ENCODE measurements around the gene NLRP10.
A peak's percentile ranks its signal among the peaks of the same experiment; 100 is the strongest.
"Not testable (repeated sequence)": the region's sequence is repeated elsewhere in the genome, so short reads cannot be mapped to it uniquely, and the experiment has no call there.

NLRP10 gene, protein sequence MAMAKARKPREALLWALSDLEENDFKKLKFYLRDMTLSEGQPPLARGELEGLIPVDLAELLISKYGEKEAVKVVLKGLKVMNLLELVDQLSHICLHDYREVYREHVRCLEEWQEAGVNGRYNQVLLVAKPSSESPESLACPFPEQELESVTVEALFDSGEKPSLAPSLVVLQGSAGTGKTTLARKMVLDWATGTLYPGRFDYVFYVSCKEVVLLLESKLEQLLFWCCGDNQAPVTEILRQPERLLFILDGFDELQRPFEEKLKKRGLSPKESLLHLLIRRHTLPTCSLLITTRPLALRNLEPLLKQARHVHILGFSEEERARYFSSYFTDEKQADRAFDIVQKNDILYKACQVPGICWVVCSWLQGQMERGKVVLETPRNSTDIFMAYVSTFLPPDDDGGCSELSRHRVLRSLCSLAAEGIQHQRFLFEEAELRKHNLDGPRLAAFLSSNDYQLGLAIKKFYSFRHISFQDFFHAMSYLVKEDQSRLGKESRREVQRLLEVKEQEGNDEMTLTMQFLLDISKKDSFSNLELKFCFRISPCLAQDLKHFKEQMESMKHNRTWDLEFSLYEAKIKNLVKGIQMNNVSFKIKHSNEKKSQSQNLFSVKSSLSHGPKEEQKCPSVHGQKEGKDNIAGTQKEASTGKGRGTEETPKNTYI

DNA sequence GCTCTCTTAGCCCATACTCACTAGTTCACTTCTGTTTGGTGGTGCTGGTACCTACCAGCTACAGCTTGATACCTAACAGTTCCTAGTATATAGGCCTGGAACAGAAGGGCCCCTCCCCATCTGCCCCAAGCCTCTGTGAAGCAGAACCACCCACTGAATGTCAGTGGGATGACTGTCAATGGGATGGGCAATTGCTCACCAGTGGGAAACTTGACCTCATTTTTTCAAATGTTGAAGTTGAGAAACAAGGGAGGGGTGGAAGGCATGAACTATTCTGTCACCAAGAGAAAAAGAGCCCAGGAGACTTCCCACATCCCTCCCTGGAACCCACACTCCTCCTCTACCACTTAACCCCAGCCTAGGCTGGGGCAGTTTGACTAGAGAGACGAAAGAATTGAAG is at the start of gene NLRP10:
Gene NLRP10 (minus strand): TSS at position 62 of the 400 bp plus-strand sequence. CDS start 1,952 bp downstream, outside the sequence.
- no peak for DNase-seq

DNA sequence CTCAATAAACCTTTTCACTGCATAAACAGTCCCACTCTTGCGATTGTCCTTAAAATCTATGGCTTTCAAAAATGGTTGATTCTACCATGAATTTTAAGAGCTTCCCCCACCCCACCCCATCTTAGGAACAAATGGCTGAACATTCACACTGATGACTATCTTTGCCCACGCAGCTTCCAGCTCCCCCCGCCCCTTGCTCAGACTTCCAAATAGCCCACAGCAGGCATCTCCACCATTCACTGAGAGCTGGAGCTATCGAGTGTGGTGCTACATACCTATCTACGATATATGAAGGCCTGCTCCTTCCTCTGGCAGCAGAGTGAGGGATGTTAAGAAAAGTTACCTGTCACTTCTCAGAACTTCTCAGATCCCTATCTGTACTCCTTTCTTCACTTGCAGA is 48.6 kb upstream of the NLRP10 start:
- DNase-seq: no peak

DNA sequence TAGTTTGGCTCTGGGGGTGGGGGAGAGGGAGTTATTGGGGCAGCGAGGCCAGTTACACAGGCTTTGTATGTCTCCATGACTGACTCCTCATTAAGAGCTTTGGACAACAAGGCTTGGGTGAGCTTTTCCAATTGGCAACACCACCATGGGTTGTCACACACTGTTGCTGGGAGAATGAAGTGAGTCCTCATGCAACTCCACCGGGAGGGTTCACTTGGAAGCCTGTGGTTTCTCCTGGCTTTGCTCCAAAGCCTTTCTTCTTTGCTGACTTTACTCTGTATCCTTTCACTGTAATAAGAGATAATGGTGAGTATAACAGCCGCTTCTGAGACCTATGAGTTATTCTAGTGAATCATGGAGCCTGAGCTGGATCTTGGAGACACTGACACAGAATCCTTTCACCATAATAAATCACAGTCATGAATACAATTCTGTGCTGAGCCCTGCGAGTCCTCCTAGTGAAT is 46.8 kb upstream of the NLRP10 start:
- DNase-seq: no peak

DNA sequence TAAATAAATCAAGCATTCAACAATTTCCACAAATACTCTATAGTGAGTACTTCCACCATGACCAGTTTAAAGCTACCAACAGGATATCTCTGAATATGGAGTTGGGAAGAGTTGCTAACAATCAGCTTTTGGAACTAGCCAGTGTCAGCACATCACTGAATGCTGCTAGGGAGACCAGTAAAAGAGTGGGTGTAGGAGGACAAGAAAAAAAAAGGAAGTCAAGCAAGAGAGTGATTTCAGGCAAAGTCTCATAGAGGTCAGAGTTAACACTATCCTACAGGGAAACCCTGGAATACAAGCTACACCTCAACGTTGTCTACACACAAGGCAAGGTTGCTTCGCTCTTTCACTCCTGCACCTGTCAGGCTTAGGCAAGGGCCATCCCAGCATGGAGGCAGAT is 46.1 kb upstream of the NLRP10 start:
- DNase-seq: no peak

DNA sequence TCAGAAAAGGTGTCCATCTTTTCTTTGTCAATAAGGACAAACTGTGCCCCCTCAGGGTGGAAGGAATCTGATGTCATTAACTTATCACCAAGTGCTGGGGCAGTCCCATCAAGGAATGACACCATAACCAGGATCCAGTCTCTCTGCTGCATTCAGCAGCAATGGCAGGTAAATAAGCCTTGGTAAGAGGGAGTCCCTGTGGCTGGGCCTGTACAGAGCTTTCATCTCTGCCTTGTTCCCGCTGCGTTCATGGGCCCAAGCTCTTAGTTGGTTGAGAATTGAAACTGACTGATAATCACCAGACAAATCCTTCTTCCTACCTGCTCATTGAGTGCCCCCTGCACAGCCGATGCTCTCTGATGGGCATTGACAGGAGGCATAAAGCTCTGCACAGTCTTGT is 44.6 kb upstream of the NLRP10 start:
- no peak for DNase-seq

DNA sequence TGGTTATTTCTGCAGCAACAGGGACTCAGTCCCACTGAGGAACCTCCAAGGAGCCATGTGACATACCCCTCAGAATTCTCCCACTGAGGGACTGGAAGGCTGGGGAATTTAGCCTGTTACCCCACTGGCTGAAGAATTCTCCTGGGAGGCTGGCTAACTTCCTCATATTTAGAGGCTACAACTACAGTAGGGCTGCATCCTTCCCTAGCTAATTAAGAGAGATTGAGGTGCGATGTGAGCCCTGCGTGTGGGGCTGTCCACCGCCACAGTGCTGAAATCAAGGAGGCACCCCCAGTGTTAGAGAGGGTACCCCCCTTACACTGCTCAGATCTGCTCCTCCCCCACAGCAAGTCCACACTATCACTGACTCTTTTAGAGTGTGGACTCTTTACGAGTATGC is 43.0 kb upstream of the NLRP10 start:
- no peak for DNase-seq

DNA sequence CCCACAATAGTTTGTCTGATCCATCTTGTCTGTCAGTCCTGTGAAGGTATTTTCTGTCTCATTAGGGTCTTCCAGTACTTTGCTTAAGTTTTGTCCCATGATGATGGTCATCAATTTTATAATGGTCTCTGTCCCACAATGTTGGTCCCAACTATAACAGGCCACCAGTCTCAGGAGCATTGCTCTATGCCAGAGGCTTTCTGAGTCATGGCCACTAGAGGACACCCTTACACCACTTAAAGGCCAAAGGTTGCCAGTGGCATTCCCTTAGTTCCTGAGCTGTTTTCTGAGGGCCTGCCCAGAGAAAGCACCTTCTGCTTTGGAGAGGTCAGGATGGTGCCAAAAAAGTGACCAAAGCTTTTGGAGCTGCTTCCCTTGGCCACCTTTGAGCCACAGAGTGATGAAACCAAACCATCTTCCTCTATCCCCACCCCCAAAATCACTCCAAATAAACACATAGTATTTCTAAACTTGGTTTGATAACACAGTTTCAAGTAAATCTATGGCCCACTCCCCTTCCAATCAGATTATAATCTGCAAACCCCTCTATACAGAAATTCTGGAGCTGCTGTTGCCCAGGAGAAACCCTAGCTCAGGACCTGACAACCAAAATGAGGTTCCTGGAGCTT is 41.2 kb upstream of the NLRP10 start:
- DNase-seq: peak; percentile 36 to 48

DNA sequence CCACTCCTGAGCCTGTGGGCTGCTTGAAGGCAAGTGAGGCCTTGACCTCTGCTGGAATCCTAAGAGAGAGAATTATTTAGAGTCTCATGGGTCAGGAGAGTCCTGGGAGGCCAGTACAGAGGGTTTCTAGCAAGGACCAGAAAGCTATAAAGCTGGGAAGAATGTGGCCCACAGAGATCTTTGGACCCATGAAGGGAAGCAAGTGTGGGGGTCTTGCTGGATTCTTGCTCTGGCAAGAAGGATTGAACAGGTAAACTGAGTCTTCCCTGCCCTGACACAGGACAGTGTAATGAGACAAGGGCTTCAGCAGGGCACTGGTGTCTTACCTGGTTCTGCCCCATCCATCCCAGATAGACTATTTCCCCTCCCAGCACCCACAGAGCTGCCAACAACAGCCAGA is 40.3 kb upstream of the NLRP10 start:
- no peak for DNase-seq

DNA sequence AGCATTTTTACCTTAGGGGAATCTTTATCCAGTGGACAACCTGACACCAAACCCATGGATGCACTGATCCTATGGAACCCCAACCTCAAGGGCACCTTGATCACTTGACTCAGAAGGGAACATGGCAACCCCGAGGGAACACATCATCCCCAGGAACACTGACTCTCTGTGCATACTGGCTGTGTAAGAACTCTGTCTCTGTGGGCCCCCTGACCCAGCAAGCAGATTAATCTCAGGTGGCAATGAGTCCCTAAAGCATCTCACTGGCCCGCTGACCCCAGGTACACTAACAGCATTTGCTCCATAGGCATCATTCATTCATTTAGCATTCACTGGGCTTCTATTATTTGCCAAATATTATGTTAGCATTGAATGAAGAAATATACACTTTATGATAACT is 38.8 kb upstream of the NLRP10 start:
- no peak for DNase-seq

DNA sequence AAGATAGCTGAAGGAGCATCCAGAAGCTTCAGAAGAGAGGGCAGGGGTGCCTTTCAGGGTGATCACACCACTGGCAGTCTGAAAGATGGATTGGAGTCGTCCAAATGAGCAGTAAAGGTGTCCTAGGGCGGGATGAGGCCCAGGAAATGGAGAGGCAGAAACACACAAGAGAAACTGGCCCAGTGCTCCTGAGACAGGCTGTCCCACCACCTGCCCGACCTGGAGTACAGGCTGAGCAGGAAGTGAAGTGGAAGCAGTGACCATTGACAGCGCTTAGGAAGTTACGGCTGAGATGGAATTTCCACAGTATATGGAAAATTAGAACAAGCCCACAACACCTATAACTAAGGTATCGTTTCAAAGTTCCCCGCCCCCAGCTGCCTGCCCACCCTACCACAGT is 37.9 kb upstream of the NLRP10 start:
- DNase-seq: no peak

DNA sequence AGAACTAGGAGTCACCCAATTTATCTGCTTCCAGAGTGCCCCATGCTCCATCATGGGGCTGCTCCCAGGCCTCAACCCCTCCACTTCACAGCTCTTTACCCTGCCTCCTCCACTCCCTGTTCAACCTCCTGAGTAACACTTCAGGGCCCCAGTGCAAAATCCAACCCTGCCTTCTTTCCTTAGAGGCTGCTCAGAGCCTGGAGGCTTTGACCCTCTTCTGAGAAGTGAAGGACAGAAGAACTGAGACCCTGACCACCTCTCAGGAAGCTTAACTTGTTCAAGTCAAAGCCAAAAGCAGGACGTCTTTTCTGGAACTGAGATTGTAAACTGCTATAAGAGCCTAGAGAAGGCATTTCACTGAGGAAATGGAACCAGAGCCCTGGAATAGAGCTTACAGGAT is 37.4 kb upstream of the NLRP10 start:
- DNase-seq: no peak

DNA sequence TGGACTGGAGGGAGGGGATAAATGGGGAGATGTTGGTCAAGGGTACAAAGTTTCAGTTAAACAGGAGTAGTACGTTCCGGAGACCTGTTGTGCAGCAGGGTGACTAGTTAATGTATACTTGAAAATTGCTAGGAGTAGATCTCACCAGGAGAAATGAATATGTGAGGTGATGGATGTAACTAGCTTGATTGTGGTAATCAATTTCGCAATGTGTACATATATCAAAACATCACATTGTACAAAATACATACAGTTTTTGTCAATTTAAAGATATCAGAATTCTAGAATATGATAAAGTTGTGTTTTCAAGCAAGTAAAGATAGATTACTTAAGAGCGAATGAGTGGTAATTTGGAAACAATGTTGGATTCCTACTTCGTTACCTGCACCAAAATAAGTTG is 35.1 kb upstream of the NLRP10 start:
- no peak for DNase-seq

DNA sequence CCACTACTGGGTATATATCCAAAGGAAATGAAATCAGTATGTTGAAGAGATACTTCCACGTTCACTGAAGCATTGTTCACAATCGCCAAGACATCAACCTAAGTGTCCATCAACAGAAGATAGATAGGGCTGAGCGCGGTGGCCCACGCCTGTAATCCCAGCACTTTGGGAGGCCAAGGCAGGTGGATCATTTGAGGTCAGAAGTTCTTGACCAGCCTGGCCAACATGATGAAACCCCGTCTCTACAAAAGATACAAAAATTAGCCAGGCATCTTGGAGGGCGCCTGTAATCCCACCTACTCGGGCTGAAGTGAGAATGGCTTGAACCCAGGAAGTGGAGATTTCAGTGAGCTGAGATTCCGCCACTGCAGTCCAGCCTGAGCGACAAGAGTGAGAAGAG is 34.5 kb upstream of the NLRP10 start:
- DNase-seq: no peak

DNA sequence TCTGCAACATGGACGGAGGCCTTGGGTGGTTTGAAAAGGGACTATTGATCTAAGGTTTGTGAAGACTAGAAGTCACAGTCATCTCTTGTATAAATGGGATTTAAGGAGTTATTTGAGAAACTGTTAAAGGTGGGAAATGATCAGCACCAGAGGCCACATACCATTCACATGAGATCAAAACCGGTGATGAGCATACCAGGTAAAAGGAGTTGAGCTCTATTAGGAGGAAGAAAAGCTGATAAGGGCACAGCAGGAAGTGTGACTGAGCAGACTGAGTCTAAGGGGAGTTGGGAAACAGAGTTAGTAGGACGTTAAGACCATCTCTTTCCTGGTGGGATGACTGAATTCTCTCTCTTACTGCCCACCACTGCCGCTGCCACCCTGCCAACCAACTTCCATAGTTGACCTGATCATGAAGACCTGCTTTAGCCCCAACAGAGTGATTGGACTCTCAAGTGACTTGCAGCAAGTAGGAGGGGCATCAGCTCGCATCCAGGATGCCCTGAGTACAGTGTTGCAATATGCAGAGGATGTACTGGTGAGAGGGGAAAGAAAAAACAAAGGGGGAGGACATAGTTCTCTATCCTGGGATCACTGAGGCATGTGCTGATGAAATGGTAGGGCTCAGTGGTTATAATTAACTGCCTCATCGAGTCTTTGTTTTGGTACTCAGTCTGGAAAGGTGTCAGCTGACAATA is 29.5 kb upstream of the NLRP10 start:
- DNase-seq: no peak

DNA sequence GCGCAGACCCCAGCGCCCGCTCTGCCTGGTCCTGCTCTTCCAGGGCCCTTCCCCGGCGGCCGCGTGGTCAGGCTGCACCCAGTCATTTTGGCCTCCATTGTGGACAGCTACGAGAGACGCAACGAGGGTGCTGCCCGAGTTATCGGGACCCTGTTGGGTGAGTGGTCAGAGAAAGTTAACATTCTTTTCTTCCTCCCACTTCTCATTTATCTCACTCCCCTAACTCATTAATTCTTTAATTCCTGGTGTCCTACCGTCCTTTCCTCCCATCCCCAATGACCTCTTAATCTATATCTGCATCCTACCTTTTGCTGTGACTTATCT is 22.3 kb upstream of the NLRP10 start:
- not testable (repeated sequence) for DNase-seq

DNA sequence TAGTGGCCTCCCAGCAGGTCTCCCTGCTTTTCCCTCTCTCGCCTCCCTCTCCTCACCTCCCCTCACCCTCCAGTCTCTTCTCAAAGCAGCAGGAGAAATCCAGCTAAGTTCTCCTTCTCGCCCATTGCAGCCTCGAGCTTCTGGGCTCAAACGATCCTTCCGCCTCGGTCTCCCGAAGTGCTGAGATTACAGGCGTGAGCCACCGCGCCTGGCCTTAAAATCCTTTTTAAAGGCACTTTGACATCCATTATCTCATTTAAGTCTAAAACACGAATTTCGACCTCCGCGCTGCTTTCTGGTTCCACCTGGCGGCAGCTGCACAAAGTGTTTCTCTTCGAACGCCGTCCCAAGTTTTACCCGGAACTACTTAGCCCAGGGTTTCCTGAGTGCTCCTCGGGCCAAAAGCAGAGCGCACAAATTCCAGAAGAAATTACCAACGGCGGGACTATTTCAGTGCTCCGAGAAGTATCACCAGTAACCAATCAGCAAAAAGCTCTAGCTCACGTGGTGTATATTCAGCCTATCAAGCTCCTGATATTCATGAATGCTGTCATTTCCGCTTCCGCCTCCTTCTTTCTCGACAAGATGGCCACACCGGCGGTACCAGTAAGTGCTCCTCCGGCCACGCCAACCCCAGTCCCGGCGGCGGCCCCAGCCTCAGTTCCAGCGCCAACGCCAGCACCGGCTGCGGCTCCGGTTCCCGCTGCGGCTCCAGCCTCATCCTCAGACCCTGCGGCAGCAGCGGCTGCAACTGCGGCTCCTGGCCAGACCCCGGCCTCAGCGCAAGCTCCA is 21.7 kb upstream of the NLRP10 start, which contains the start of gene EIF3F:
Gene EIF3F (plus strand): TSS at position 570 of the 792 bp plus-strand sequence. CDS start 16 bp downstream, at position 586.
- peak; percentile 76 to 79 for DNase-seq

DNA sequence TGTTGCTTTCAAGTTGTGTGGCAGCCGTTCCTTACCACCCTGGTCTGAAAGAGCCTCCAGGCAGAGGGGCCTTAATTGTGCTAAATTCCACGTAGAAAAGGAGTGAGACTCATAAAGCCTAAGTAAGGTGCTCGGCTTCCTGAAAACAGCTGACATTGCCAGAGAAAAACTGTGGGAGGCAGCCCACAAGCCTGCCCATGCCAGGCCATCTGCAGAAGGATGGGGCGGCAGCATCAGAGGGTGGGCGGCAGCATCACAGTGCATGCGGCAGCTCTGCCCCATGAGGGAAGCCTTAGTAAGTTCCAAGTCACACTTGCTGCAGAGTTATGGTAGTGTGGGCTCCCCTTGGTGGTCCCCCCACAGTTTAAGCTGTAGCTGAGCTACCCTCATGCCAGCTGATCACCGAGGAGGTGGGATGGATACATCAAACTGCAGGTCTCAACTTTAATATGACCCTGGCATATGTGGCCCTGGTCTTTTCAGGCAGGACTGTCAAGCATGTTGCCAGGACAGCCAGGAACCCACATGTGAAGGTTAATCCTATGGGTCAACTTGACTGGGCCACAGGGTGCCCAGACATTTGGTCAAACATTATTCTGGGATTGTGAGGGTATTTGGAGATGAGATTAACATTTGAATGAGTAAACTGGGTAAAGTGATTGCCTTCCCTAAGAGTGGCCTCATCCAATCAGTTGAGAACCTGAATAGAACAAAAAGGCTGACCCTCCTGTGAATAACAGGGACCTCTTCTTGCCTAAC is 18.8 kb upstream of the NLRP10 start:
- DNase-seq: no peak

DNA sequence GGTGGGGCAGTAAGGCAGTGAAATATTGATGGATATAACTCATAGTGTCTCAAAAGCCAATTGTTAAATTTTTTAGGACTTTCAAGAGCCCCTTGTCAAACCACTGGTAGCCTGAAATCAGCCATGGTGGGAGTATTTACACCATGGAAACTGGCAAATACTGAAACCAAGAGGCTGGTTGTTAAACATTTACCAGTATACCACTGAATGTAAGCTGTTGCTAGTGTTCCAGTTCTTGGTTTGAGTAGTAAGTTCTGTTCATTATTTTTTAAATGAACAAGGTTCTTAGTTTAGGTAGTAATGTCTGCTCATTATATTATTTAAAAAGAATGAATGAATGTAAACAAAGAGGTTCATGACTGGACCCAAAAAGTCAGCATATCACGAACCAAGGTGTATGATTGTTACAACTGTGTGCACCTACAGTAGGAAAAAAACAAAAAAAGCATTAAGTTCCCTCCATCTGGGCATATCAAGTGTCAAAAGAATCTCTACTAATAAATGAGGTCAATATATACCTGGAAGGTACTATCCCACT is 17.4 kb upstream of the NLRP10 start:
- DNase-seq: no peak

DNA sequence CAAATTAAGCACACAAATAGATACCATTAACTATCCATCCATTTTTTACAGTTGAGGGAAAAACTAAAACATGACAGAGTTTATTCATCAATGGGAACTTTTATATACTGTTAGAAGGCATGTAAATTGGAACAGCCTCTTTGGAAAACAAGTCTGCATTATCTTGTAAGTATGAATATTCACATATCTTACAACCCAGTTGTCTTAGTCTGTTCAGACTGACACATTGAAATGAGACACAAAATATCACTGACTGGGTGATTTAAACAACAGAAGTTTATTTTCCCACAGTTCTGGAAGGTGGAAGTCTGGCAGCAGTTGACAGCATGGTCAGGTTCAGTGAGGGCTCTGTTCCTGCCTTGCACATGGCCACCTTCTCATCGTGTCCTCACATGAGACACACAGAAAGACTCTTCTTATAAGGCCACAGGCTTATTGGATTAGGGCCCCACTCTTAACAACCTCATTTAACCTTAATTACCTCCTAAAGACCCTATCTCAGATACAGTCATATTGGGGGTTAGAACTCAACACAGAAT is 16.4 kb upstream of the NLRP10 start:
- DNase-seq: no peak

DNA sequence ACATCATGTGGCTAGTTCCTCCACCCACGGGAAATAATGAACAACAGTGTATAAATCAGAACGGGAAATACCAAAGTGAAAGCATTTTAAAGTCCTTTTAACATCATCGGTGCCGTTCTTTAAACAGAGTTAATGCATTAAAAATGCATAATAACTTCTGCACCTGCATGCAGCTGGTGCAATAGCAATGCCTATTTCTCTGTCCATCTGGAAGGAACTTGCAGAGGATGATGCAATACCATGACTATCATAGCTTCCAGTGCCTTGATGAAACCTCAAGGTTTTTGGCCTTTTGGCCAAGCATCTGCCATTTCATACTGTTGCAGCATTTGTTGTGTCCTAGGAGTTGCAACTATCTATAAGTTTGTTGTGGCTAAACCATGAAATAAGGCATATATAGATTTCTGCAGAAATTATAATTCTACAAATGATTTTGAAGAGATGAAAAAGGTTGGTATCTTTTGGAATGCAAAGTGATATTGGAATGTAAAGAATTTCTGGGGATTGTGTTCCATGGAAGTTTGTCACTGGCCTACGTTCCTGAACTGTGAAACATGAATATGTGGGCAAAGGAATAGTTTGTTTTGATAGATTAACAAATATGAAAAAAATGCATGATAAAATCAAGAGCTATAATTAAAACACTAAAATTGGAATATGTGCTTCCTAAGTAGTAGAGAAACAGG is 12.1 kb upstream of the NLRP10 start:
- no peak for DNase-seq

DNA sequence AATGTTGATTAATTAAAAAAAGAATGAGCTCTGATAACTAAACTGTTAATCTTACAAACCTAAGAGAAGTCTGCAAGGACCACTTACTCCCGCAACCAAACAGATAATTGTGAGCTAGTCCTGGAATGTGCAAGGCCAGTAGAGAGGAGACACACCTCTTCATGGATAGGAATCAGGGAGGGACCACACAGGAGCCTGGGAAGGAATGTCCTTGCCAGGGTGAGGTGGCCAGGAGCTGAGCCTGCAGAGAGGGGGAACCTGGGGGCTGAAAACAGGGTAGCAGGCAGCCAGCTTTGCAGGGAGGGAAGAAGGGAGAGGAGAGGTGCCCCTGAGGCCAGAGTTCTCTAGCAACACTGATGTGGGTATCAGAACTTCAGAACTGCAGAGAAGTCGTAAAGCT is 9.4 kb upstream of the NLRP10 start:
- DNase-seq: no peak

All from stimulated activated CD4-positive, alpha-beta T cell treated with anti-CD3 and anti-CD28 coated beads, Interleukin-2, amount 100 ng/mL, for 48 hours (primary cell).